GM12878 (cell line): ENCODE data around the gene MGLL. TPM values are rescaled to one million over a fixed set of nuclear protein-coding genes. Genes with fewer than 3 reads are reported as not detected.
A peak's percentile ranks its signal among the peaks of the same experiment; 100 is the strongest.

ENCODE experiments used
- ATAC-seq: fragments of 200-7000 bp; cut with Tn5 transposase; 3 replicates; pipeline ENCODE4 v1.9.1; 2020; ENCODE audit warnings: mild to moderate bottlenecking, moderate library complexity
- BruUV-seq: library from RNA; stranded (reverse); fragments of 400-500 nt; replicated peaks from 2 replicates; lab custom pipeline; 2021; lab: Mats Ljungman, UMichigan
- CTCF ChIA-PET: fragments of 300-600 bp; sonication (Branson Sonifier 250); formaldehyde crosslinking; extraction: SDS; loops from one replicate; lab custom pipeline; 2021; ENCODE audit warnings: inconsistent platforms; lab: Yijun Ruan, JAX
- POLR2A ChIA-PET: fragments of 350-600 bp; formaldehyde crosslinking; extraction: SDS; loops from one replicate; lab custom pipeline; 2021; ENCODE audit warnings: inconsistent platforms; lab: Charles Lee
- RAD21 ChIA-PET: fragments of 300-600 bp; sonication (Branson Sonifier 250); formaldehyde crosslinking; loops from one replicate; lab custom pipeline; 2023; ENCODE audit warnings: antibody characterized with exemption; ENCODE audit not compliant: unreplicated experiment; lab: Charles Lee
- SMC1A ChIA-PET: fragments of 300-600 bp; sonication (Branson Sonifier 250); formaldehyde crosslinking; loops from one replicate; lab custom pipeline; 2023; ENCODE audit not compliant: unreplicated experiment, uncharacterized antibody; lab: Charles Lee
- DNase-seq: peaks from one replicate; pipeline ENCODE4 v3.0.0-alpha.2; 2011; ENCODE audit warnings: low read depth, low spot score
- FAIRE-seq: peaks from 3 replicates; lab custom pipeline; 2011; peaks lifted over from hg19 to GRCh38; lab: Jason Lieb, UNC
- H2AFZ ChIP-seq: 2 replicates; pipeline ENCODE4 v1.6.0; 2011; ENCODE audit warnings: low read depth, low read length, control low read depth; ENCODE audit not compliant: control insufficient read depth
- H3K27ac ChIP-seq: 2 replicates; pipeline ENCODE4 v1.5.1; 2011; ENCODE audit warnings: control low read depth; ENCODE audit not compliant: control insufficient read depth, insufficient read depth
- H3K27me3 ChIP-seq, 2 experiments: replicated peaks in 1 of 2; 2 replicates each; pipeline versions ENCODE4 v1.6.0 to v1.6.1; 2011; ENCODE audit warnings: low read length in 1 of 2; ENCODE audit not compliant: control insufficient read depth in 2 of 2, insufficient read depth in 2 of 2
- H3K36me3 ChIP-seq, 2 experiments: 2 replicates each; pipeline ENCODE4 v1.5.1; 2011; ENCODE audit warnings: low read length in 1 of 2; ENCODE audit not compliant: control insufficient read depth in 2 of 2, insufficient read depth in 2 of 2
- H3K4me1 ChIP-seq: 2 replicates; pipeline ENCODE4 v1.6.1; 2011; ENCODE audit warnings: mild to moderate bottlenecking, low read length, moderate library complexity, mixed read lengths; ENCODE audit not compliant: control insufficient read depth, insufficient read depth
- H3K4me2 ChIP-seq: 2 replicates; pipeline ENCODE4 v1.6.0; 2011; ENCODE audit warnings: control low read depth; ENCODE audit not compliant: control insufficient read depth, insufficient read depth
- H3K4me3 ChIP-seq: fragments of 200-600 bp; sonication (generic); 2 replicates; pipeline ENCODE4 v1.5.1; 2016
- H3K79me2 ChIP-seq: 2 replicates; pipeline ENCODE4 v1.6.0; 2011; ENCODE audit warnings: low read length; ENCODE audit not compliant: control insufficient read depth, insufficient read depth
- H3K9ac ChIP-seq: 2 replicates; pipeline ENCODE4 v1.8.0; 2011; ENCODE audit warnings: low read length, control low read depth, mixed read lengths; ENCODE audit not compliant: control insufficient read depth, insufficient read depth
- H3K9me3 ChIP-seq: replicated peaks from 3 replicates; pipeline ENCODE4 v1.5.1; 2011; ENCODE audit warnings: mild to moderate bottlenecking, low read length; ENCODE audit not compliant: control insufficient read depth, insufficient read depth
- H4K20me1 ChIP-seq: 2 replicates; pipeline ENCODE4 v1.6.0; 2011; ENCODE audit not compliant: control insufficient read depth, insufficient read depth
- ATF7 ChIP-seq: fragments of 450-650 bp; IDR thresholded peaks from 2 replicates; pipeline ENCODE4 v1.6.1; 2016; ENCODE audit warnings: low read depth, mild to moderate bottlenecking
- BCL11A ChIP-seq: IDR thresholded peaks from 2 replicates; pipeline ENCODE4 v1.6.1; 2011; ENCODE audit warnings: low read depth, low read length
- ESRRA ChIP-seq: IDR thresholded peaks from 2 replicates; pipeline ENCODE4 v1.6.1; 2012; ENCODE audit warnings: mild to moderate bottlenecking, low read length, improper control_type of control experiment
- ETV6 ChIP-seq, 2 experiments: fragments of 450-650 bp in 1 of 2; IDR thresholded peaks in 1 of 2; conservative IDR thresholded peaks in 1 of 2; 2 replicates each; pipeline ENCODE4 v1.6.1; 2014; ENCODE audit warnings: antibody characterized with exemption in 1 of 2, borderline replicate concordance in 1 of 2, low read depth in 1 of 2, mild to moderate bottlenecking in 1 of 2, moderate library complexity in 1 of 2
- GATAD2B ChIP-seq: fragments of 450-650 bp; conservative IDR thresholded peaks from 2 replicates; pipeline ENCODE4 v1.6.1; 2017; ENCODE audit warnings: low read depth, mild to moderate bottlenecking, moderate library complexity
- JUND ChIP-seq: IDR thresholded peaks from 2 replicates; pipeline ENCODE4 v1.6.1; 2012; ENCODE audit warnings: low read depth, mild to moderate bottlenecking, low read length, improper control_type of control experiment, moderate library complexity
- RB1 ChIP-seq: fragments of 450-650 bp; formaldehyde crosslinking; IDR thresholded peaks from 2 replicates; pipeline ENCODE4 v1.6.1; 2017; ENCODE audit warnings: mild to moderate bottlenecking, borderline replicate concordance
- RUNX3 ChIP-seq: IDR thresholded peaks from 2 replicates; pipeline ENCODE4 v1.6.1; 2012; ENCODE audit warnings: low read length, inconsistent platforms
- SMARCA5 ChIP-seq: fragments of 450-650 bp; IDR thresholded peaks from 2 replicates; pipeline ENCODE4 v1.6.1; 2017; ENCODE audit warnings: mild to moderate bottlenecking
- TAF1 ChIP-seq: IDR thresholded peaks from 2 replicates; pipeline ENCODE4 v1.6.1; 2011; ENCODE audit warnings: mild to moderate bottlenecking, low read depth, low read length, borderline replicate concordance
- TCF12 ChIP-seq: IDR thresholded peaks from 2 replicates; pipeline ENCODE4 v1.6.1; 2011; ENCODE audit warnings: low read depth, mild to moderate bottlenecking, low read length
- TCF7 ChIP-seq: IDR thresholded peaks from 2 replicates; pipeline ENCODE4 v1.6.1; 2014; ENCODE audit warnings: antibody characterized with exemption, borderline replicate concordance
- WGBS: methylation state at CpG from one replicate; pipeline ENCODE4 v1.1.6; 2016; ENCODE audit warnings: low lambda C conversion rate; ENCODE audit not compliant: insufficient replicate concordance, insufficient coverage; ENCODE audit errors: missing lambda C conversion rate; 5-methylcytosine and 5-hydroxymethylcytosine counted together
- in situ Hi-C: fragments of 300-500 bp; cut with MboI; formaldehyde crosslinking; loops from 9 replicates; pipeline ENCODE4 v1.14.3; 2018; ENCODE audit warnings: mixed read lengths
- intact Hi-C: fragments of 100-400 bp; cut with micrococcal nuclease; formaldehyde crosslinking; loops from one replicate; pipeline ENCODE4 v1.14.2; 2022; ENCODE audit not compliant: unreplicated experiment
- polyA plus RNA-seq, 11 experiments: library from polyadenylated mRNA; depleted of rRNA in 4 of 11; unstranded in 6 of 11; stranded (reverse) in 5 of 11; fragments of >200 nt; fragmentation: Nextera tagmentation in 4 of 11; fragmentation: Illumina TruSeq in 1 of 11; extraction: Ambion mirVana in 4 of 11; extraction: Trizol in 1 of 11; gene quantifications; 1 replicate in 1 of 11; 2 replicates in 10 of 11; pipeline versions ENCODE4 v1.2.1 to v1.2.3, GENCODE V29; 2011 to 2016; ENCODE audit warnings: inconsistent platforms in 2 of 11, missing spikeins in 2 of 11, low read depth in 1 of 11
- total RNA-seq, 4 experiments: library from RNA; depleted of rRNA in 3 of 4; stranded (reverse); fragments of >200 nt in 3 of 4; fragmentation: Illumina TruSeq in 1 of 4; extraction: Trizol in 1 of 4; gene quantifications; 2 replicates each; pipeline versions ENCODE4 v1.2.1 to v1.2.3, GENCODE V29; 2013 to 2021
- TF ChIP-seq, protein P1 (sequence below), 3 experiments: IDR thresholded peaks in 2 of 3; conservative IDR thresholded peaks in 1 of 3; 2 replicates each; pipeline ENCODE4 v1.5.1; 2011; ENCODE audit warnings: low read depth in 3 of 3, low read length in 3 of 3, mild to moderate bottlenecking in 3 of 3, control low read depth in 2 of 3, moderate library complexity in 2 of 3, inconsistent platforms in 1 of 3, mixed read lengths in 1 of 3; ENCODE audit not compliant: control insufficient read depth in 2 of 3, insufficient read depth in 1 of 3; ENCODE audit errors: extremely low read depth in 1 of 3

MGLL gene
- total and polyA plus RNA-seq, 10 of the 15 experiments (the other 5 are each of a cell fraction or from before 2014, with no cell fraction given), result 44.9 to 177 (median 72.9) TPM

- CTCF ChIA-PET, result no interaction called here
Observed at GRCh38 chr3:127800508-127800907, 21.8 kb downstream of the MGLL start.

DNA sequence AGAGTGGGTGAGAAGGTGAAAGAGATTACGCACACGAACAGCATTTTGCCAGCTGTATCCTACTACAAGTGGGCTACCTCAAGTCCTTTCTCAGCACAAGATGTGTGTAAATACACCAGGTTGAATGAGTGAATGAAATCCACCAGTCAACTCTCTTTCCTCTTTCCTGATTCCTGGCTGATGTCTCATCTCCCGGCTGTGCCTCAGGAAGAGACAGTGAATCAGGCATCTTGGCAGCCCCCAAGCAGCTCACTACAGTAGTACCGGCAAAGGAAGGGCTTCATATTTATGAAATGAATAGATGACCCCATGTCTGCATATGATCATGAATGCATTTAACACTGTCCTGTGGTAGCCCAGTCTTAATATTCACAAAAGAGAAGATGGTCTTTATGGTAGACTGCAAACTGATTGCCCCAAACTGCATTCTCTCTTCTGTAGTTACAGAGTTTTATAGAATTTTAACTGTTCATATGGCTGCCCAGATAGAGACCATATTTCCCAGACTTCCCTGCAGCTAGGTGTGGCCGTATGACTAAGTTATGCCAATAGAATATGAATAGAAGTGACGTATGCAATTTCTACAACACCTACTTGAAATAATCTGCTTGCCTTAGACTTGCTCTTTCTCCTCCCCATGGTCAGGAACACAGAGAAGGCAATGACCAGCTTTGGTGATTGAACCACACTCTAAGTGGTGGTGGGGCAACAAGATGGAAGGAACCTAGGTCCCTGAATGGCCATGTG, 22.7 kb downstream of the MGLL start:
- 96% methylated on average over 6 of the region's 6 CpGs for WGBS
- Histone ChIP-seq H3K4me1 (peaks cover 4% of the 10 kb centered on the region), H3K79me2 (peaks cover 3% of the 10 kb centered on the region; the same call in 1 of the 2 replicates), H3K4me2 (no peak overlapping the region), H3K36me3 (peaks cover 4 to 7% of the 10 kb centered on the region in 2 experiments; a peak in 3 of 4 replicates), H4K20me1 (no peaks in the 10 kb centered on the region), H2AFZ (no peak overlapping the region), H3K27ac (no peak overlapping the region), H3K9me3 (no peaks in the 10 kb centered on the region), H3K27me3 (no peaks in the 10 kb centered on the region), H3K9ac (no peak overlapping the region), H3K4me3 (no peak overlapping the region)
- ChIA-PET SMC1A (interaction anchor here (0.7 to 2.2 kb wide), 3 partner anchors 9 to 21 kb away, joined by 3 to 8 read pairs (median 3); no protein-coding TSS in a partner anchor), RAD21 (no interaction called here), CTCF (no interaction called here), POLR2A (no interaction called here)
- FAIRE-seq (no peak), ATAC-seq (no peak), DNase-seq (no peak)
- in situ Hi-C loops, result no loop called here
- intact Hi-C loops, result no loop called here
- no TSS peak for BruUV-seq
- no peak for TF ChIP-seq ATF7
- TF ChIP-seq SMARCA5, result no peak
- TF ChIP-seq, protein P1, sequence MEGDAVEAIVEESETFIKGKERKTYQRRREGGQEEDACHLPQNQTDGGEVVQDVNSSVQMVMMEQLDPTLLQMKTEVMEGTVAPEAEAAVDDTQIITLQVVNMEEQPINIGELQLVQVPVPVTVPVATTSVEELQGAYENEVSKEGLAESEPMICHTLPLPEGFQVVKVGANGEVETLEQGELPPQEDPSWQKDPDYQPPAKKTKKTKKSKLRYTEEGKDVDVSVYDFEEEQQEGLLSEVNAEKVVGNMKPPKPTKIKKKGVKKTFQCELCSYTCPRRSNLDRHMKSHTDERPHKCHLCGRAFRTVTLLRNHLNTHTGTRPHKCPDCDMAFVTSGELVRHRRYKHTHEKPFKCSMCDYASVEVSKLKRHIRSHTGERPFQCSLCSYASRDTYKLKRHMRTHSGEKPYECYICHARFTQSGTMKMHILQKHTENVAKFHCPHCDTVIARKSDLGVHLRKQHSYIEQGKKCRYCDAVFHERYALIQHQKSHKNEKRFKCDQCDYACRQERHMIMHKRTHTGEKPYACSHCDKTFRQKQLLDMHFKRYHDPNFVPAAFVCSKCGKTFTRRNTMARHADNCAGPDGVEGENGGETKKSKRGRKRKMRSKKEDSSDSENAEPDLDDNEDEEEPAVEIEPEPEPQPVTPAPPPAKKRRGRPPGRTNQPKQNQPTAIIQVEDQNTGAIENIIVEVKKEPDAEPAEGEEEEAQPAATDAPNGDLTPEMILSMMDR (IDR thresholded peaks at IDR 0.05 in 2 of 3, conservative IDR thresholded peaks at IDR 0.05 in 1 of 3; ENCODE audit: control insufficient read depth in 2 of 3, extremely low read depth in 1 of 3, insufficient read depth in 1 of 3, low read depth in 3 of 3, low read length in 3 of 3), result no peak
- no peak for TF ChIP-seq TAF1
- no peak for TF ChIP-seq TCF7
- TF ChIP-seq JUND, result no peak
- no peak for TF ChIP-seq RB1
- no peak for TF ChIP-seq TCF12
- no peak for TF ChIP-seq GATAD2B
- TF ChIP-seq ESRRA, result no peak
- TF ChIP-seq BCL11A, result no peak

More at GRCh38 chr3:127800508-127800907, 21.8 kb downstream of the MGLL start:
- no peak overlapping the region for H3K4me2 ChIP-seq
- no peaks in the 10 kb centered on the region for H3K27me3 ChIP-seq
- RAD21 ChIA-PET, result no interaction called here
- ATAC-seq (peak; percentile 57), DNase-seq (no peak), FAIRE-seq (peak; percentile 59)
- H3K79me2 ChIP-seq, result peaks cover 3% of the 10 kb centered on the region; the same call in 1 of the 2 replicates
- WGBS, result 6% methylated on average over 2 of the region's 2 CpGs
- TF ChIP-seq ETV6 (conservative IDR thresholded peaks at IDR 0.05 in 1 of 2, IDR thresholded peaks at IDR 0.05 in 1 of 2; ENCODE audit: borderline replicate concordance in 1 of 2, low read depth in 1 of 2), result no peak
- TF ChIP-seq RUNX3, result peak; percentile 67
- H3K4me3 ChIP-seq, result no peak overlapping the region
- peaks cover 6 to 8% of the 10 kb centered on the region in 2 experiments; a peak in 3 of 4 replicates for H3K36me3 ChIP-seq
- POLR2A ChIA-PET, result no interaction called here
- no peaks in the 10 kb centered on the region for H4K20me1 ChIP-seq
- SMC1A ChIA-PET, result interaction anchor here (0.7 to 2.2 kb wide), 3 partner anchors 10 to 20 kb away, joined by 3 to 8 read pairs (median 3); no protein-coding TSS in a partner anchor
- intact Hi-C loops (no loop called here), in situ Hi-C loops (no loop called here)
- peak overlapping the region; percentile 41; the same call in 1 of the 2 replicates for H3K27ac ChIP-seq
- BruUV-seq, result no TSS peak
- H3K9ac ChIP-seq, result no peak overlapping the region
- peaks cover 4% of the 10 kb centered on the region for H3K4me1 ChIP-seq
- no peaks in the 10 kb centered on the region for H3K9me3 ChIP-seq
- H2AFZ ChIP-seq, result peak overlapping the region; percentile 51
